ENCODE measurements around the gene GPD2. TPM values are rescaled to one million over a fixed set of nuclear protein-coding genes. Genes with fewer than 3 reads are reported as not detected.

The GPD2 gene
- polyA plus RNA-seq, 1 donor: 11.8 TPM

Other genes with a start within 250 kb of the GPD2 start
- 1.6 TPM for gene NR4A2, start 103.7 kb upstream of the GPD2 start, polyA plus RNA-seq (ENCODE audit: insufficient read length)

Data from forelimb muscle (tissue), 1 donor.